ENCODE results near the gene VGLL2.

The VGLL2 gene

GRCh38 chr6:117275205-117275604 is 9.8 kb downstream of the VGLL2 start:
- TF ChIP-seq CTCF (IDR thresholded peaks at IDR 0.05; ENCODE audit: low read depth, low read length): no peak
- DNase-seq (ENCODE audit: low read depth, low spot score): no peak
- in situ Hi-C loops (cut with HindIII; ENCODE audit: low sequenced_read_pairs): no loop called here
- H3K4me3 ChIP-seq (ENCODE audit: low read depth, low read length): no peak overlapping the region

DNA sequence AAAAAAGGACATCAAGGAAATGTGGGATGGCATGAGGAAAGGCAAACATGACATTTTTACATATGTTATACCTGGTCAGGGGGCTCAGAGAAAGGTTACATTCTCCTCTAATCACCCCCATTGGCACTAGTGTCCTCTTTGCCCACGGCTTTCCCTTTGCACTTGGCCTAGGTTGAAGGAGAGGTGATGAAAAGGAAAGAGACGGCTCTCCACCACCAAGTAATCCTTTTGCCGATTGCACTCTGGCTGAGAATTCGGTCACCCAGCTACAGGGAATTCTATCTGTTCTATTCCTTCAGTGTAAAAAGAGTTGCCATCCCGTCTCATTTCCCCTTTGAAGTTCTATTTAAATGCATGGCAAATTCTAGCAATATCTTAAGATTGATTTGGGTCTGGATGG is 10.4 kb downstream of the VGLL2 start:
- H3K4me3 ChIP-seq (ENCODE audit: low read depth, low read length): no peak overlapping the region
- no peak for DNase-seq (ENCODE audit: low read depth, low spot score)
- TF ChIP-seq CTCF (IDR thresholded peaks at IDR 0.05; ENCODE audit: low read depth, low read length): no peak
- in situ Hi-C loops (cut with HindIII; ENCODE audit: low sequenced_read_pairs): no loop called here

DNA sequence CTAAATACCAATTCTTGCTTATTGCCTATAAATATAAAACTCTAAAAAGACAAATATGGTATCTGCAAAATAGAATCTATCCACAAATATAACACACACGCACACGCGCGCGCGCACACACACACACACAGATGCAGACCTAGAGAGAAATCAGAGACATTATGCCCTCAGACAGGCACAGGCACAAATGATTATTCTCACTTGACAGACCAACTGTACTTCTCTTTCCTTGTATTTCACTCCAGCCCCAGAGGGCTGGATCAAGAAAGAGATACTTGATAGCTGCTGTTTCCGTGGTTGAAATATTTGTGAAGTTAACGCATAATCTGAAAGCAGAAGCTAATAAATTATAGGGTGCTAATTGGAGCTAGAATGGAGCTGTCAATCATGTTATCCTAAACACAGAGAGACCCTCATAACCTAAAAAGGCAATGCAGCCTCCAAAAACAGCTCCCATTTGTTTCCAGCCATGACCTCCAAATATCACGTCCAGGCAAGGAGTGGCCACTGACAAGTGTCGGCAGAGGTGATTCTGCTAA is 11.5 kb downstream of the VGLL2 start:
- no peak for TF ChIP-seq CTCF (IDR thresholded peaks at IDR 0.05; ENCODE audit: low read depth, low read length)
- DNase-seq (ENCODE audit: low read depth, low spot score): no peak
- H3K4me3 ChIP-seq (ENCODE audit: low read depth, low read length): no peak overlapping the region
- in situ Hi-C loops (cut with HindIII; ENCODE audit: low sequenced_read_pairs): no loop called here

GRCh38 chr6:117280922-117281321 is 15.6 kb downstream of the VGLL2 start:
- TF ChIP-seq CTCF (IDR thresholded peaks at IDR 0.05; ENCODE audit: low read depth, low read length): peak; percentile 30
- no peak for DNase-seq (ENCODE audit: low read depth, low spot score)
- no peak overlapping the region for H3K4me3 ChIP-seq (ENCODE audit: low read depth, low read length)
- in situ Hi-C loops (cut with HindIII; ENCODE audit: low sequenced_read_pairs): no loop called here

DNA sequence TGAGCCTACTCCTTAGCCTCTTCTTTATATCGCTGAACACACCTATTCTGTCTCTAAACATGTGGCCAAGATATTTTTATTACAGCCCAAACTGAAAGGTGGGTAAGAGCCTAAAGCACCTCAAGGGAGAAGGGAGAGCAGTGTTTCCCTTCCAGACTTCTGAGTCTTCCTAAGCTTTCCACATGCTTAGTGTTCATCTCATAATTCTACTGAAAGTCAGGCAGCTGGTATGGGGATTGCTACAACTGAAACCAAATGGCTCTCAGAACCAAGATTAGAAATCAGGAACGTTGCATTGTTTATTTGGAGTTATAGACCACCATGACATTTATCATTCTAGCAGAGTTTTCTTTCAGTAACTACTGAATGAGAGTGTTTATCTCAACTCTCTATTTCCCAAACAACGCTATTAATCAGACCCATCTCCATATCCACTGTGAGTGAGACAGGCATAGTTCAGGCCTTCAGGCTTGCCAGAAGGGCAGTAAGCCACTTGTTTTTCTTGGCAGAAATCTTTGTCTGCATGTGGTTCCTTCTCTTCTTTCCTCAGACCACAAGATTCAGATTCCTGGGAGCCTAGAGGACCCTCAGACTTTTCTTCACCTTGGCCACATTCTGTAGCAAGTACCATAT is 22.8 kb downstream of the VGLL2 start:
- H3K4me3 ChIP-seq (ENCODE audit: low read depth, low read length): no peak overlapping the region
- in situ Hi-C loops (cut with HindIII; ENCODE audit: low sequenced_read_pairs): no loop called here
- no peak for DNase-seq (ENCODE audit: low read depth, low spot score)
- no peak for TF ChIP-seq CTCF (IDR thresholded peaks at IDR 0.05; ENCODE audit: low read depth, low read length)

DNA sequence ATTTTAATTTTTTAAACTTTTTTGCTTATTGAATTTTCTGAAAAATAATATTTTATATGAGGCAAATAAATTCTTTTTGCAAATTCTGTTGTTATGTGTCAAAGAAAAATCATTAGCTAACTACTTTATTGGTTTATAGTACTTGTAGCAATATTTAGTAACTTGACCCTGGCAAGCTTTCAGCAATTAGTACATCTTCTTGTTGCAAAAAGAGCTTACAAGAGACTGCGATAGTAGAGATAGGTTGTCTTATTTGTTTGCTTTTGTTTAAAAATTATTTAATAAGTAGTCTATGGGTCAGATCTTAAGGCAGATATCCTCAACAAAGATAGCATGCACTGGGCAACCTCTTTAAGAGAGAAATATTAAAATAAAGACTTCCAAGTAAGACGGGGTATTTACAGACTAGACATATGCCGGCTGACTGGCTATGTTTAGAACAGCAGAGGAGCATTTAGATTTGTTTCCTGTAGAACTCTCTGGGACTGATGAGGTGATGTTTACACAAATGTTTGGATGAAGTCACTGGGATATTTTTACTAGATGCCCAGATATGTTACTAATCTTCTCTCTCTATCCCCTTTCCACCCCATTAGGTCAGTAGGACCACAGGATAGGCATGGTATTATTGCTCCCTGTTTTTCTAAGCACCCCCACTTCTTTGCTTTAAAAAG is 25.0 kb downstream of the VGLL2 start:
- TF ChIP-seq CTCF (IDR thresholded peaks at IDR 0.05; ENCODE audit: low read depth, low read length): no peak
- in situ Hi-C loops (cut with HindIII; ENCODE audit: low sequenced_read_pairs): no loop called here
- DNase-seq (ENCODE audit: low read depth, low spot score): no peak
- H3K4me3 ChIP-seq (ENCODE audit: low read depth, low read length): no peak overlapping the region
